NCI-H526 treated with DMSO at 0.1 percent for 48 hours (cell line): ENCODE measurements around the gene ARMC9.
"Not testable (repeated sequence)": the region's sequence is repeated elsewhere in the genome, so short reads cannot be mapped to it uniquely, and the experiment has no call there.

Source experiments
- DNase-seq: peaks from one replicate; lab custom pipeline; 2025; lab: John Stamatoyannopoulos, UW

The ARMC9 gene

DNA sequence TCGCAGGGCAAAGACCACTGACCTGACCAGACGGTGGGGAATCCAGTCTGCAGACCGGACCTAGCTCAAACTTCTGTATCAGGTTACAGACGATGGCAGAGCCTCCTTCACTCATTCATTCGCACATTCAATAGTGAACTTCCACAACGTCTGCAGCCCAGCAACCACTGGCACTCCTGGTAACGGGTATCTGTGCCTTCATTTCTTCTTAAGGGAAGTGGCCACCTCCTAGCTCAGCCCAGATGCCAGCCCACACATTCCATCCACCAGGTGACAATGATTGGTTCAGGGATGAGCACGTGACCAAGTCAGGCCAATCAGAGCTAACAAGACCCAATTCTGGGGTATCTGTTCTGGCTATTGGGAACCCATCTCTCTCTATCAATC lies 15.9 kb upstream of the ARMC9 start:
- no peak for DNase-seq

DNA sequence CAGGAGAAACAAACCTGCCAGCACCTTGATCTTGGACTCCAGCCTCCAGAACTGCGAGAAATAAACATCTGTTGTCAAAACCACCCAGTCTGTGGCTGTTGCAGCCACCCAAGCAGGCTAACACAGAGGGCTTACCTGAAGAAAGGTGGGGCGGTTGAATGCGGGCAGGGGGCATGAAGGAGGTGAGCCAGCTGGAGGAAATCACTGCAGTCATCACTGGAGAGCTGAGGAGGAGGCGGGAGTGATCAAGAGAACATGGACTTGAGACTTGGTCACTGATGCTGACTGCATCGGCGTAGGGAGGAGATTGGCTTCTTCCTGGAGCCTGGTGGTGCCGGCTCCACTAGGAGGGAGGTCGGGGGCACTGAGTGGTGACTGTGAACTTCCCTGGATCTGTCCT lies 14.6 kb upstream of the ARMC9 start:
- no peak for DNase-seq

- DNase-seq, result no peak
Observed at GRCh38 chr2:231184319-231184718, 14.1 kb upstream of the ARMC9 start.

- DNase-seq, result no peak
Observed at GRCh38 chr2:231185050-231185725, 13.2 kb upstream of the ARMC9 start.

- DNase-seq, result no peak
Observed at GRCh38 chr2:231185886-231186285, 12.5 kb upstream of the ARMC9 start.

- DNase-seq, result no peak
Observed at GRCh38 chr2:231186325-231186724, 12.1 kb upstream of the ARMC9 start.

GRCh38 chr2:231187736-231188505 lies 10.5 kb upstream of the ARMC9 start:
- no peak for DNase-seq

DNA sequence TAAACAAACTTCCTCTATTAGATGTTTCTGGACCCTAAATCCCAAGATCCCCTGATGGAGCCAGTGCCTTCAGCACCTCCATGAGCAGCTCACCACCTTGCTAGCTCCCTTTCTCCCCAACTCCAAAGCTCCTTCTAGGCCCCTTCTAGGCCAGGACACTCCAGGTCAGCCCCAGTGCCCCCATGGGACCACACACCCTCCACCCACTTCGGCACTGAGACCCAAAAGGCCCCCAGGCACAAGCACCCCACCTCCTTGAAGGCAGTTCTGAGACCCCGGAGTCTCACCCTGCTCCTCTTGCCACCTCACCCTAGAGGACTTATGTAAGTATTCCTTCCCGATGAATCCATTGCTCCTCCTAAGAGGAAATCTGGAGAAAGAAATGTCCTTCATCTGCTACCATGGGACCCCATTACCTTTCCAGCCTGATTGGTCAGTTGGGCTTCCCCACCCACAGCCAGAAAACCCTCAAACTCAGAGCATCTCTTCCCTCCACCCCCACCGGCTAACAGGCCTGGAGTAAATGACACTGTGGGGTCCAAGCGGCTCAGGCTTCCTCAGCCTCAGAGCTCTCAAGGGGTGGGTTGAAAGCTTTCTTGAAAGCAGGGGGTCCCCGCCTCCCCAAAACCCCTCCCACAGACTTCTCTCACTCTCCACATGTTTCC lies 9.8 kb upstream of the ARMC9 start:
- no peak for DNase-seq

GRCh38 chr2:231189171-231189530 lies 9.3 kb upstream of the ARMC9 start:
- no peak for DNase-seq

DNA sequence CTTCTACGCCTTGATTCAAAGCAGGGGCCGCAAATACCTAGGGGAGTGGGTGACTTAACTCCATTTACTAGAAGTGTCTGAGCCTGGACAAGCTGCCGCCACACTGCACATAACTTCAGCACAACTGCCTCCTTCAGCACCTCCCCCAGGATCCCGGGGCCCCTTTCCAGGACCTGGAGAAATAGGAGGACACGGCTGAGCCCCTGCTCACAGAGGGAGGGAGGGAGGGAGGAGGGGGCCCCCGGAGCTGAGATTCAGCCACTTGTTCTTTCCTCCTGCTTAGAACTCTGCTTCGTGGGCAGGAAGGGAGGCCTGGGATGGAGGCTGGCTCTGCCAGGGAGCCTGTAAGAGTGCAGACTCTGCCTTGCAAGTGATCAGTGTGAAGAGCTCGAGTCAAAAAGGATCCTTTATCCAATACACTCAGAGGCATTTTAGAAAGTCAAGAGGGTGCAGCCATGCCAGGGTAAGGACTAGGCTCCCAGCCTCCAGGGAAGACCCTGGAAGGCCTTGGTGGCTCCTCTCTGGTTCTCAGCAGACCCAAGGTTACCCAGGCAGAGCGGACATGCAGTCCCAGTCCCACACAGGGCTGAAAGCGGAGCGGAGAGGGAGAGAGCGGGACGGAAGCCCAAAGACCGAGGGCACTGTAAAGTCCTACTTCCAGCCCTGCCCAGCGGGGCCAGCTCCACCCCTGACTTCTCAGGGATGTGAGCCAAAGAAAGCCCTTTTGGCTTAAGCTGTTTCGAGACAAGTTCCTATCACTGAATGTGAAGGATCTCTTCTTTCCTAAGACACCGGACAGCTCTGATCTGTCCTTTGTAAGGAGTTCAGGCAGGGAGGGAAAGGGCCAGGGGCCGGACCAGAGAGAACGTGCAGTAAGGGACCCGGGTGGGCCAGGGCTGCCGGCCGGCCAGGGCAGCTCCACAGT lies 8.6 kb upstream of the ARMC9 start:
- no peak for DNase-seq

DNA sequence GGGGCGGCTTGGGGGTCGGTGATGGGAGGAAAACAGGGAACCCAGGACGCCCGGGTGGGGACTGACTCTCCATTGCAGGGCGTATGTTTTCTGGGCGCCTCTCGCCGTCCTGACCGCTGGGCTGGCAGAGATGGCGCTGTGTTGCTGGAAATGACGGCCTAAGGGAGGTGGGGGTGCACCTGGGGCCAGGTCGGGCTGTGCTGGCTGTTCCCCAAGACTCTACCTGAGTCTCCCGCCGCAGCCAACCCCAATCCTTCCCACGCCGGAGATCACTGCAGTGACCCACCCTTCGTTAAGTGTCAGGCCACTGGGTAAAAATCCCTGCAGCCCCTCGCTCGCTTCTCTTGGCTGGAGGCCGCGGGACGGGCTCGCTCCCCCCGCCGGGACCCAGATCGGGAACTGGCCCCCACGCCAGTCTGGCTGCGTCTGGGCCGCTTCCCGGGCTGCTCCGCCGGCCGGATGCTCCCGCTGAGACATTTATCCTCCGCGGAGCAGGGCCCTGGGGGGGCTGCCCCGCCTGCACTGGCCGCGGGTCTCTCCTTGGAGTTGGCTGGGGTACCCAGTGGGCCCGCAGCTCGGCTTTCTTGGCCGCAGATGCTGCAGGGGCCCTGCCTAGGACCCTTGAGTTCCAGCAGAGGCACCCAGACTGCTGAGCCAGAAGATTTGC lies 7.8 kb upstream of the ARMC9 start:
- no peak for DNase-seq

GRCh38 chr2:231191896-231192872 lies 6.2 kb upstream of the ARMC9 start:
- no peak for DNase-seq

DNA sequence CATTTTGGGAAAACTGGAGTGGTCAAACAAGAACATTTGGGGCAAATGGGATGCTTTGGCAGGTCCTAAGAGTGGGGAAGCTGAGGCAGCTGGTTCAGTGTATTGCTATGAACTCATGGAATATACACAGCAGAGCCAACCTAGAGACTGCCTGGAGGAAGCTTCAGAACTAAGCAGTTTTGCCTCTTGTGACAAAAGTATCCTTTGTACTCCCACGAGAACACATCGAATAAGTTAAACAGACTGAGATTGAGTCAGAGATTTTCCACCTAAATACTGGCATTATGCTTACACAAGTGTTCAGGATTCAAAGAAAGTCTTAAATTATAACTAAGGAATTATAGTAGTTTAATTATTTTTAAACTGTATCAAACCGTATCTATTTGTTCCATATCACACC lies 5.2 kb upstream of the ARMC9 start:
- no peak for DNase-seq

DNA sequence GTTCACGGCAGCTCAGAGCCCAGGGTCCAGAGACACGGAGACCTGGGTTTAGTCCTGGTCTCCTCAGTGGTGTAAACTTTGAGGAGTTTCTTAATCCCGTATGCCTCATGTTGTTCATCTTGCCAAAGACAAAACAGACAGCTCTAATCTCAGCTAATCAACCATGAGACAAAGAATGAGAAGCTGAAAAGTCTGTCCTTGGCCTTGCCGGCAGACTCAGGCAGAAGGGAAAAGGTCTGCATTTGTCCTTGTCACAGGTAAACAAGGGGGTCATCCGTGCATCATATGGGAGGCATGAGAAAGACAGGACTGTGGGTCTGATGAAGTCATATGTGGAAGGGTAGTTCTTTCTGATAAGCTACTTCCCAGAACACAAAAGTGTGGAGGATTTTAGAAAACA lies 1.8 kb upstream of the ARMC9 start:
- DNase-seq, result no peak

GRCh38 chr2:231197196-231197595 lies 1.2 kb upstream of the ARMC9 start:
- not testable (repeated sequence) for DNase-seq

- no peak for DNase-seq
Observed at GRCh38 chr2:231197706-231198290, 633 bp upstream of the ARMC9 start.

GRCh38 chr2:231199219-231199618 lies 788 bp downstream of the ARMC9 start:
- DNase-seq, result no peak

DNA sequence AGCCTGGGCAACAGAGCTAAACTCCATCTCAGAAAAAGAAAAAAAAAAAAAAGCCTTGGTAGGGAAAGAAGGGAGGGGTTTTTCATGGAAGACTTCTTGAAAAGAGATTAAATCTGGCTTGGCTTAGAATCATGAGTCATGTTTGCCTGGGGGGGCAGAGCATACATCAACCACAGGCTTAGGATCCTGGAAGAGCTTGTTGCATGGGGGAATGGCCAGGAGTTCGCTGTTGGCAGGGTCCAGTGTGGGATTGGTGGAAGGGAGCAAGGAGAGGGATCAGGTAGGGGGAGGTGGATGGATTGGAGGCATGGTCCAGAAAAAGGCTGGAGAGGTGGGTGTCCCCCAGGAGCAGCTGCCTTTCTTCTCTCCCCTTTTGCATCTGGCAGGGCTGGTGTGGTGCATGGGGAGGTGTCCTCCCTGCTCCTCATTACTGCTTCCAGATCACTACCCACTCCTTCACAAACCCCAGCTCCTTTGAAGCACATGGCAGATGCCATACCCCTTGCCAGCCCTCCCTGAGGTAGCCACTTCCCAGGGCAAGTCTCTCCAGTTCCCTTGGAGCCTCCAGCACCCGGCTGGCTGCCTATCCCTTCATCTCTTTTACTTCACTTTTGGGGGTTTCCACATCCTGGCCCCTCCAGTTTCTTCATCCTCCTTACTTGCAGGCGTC lies 2.5 kb downstream of the ARMC9 start:
- DNase-seq, result no peak

- DNase-seq, result no peak
Observed at GRCh38 chr2:231201475-231201814, 3.0 kb downstream of the ARMC9 start.

DNA sequence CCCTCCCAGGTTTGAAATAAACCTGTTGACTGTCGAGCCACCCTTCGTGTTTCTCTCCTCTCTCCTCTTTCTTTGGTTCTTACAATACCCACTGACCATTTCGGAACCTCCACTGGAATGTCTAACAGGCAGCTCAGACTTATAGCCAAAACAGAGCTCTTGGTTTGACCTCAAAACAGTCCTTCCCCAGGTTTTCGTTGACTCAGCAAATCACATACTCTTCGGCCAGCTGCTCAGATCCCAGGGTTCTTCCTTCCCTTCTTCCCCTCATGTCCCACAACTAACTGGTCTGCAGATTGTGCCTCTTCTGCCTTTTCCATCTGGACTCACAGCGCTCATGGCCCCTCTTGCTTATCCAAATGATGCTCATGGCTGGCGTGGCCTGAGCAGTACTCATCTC lies 4.7 kb downstream of the ARMC9 start:
- no peak for DNase-seq
